NCI-H1092 (cell line): ENCODE data around the gene SLITRK1.

ENCODE experiments used
- DNase-seq: peaks from one replicate; lab custom pipeline; 2025; lab: John Stamatoyannopoulos, UW

SLITRK1 gene, protein sequence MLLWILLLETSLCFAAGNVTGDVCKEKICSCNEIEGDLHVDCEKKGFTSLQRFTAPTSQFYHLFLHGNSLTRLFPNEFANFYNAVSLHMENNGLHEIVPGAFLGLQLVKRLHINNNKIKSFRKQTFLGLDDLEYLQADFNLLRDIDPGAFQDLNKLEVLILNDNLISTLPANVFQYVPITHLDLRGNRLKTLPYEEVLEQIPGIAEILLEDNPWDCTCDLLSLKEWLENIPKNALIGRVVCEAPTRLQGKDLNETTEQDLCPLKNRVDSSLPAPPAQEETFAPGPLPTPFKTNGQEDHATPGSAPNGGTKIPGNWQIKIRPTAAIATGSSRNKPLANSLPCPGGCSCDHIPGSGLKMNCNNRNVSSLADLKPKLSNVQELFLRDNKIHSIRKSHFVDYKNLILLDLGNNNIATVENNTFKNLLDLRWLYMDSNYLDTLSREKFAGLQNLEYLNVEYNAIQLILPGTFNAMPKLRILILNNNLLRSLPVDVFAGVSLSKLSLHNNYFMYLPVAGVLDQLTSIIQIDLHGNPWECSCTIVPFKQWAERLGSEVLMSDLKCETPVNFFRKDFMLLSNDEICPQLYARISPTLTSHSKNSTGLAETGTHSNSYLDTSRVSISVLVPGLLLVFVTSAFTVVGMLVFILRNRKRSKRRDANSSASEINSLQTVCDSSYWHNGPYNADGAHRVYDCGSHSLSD

DNA sequence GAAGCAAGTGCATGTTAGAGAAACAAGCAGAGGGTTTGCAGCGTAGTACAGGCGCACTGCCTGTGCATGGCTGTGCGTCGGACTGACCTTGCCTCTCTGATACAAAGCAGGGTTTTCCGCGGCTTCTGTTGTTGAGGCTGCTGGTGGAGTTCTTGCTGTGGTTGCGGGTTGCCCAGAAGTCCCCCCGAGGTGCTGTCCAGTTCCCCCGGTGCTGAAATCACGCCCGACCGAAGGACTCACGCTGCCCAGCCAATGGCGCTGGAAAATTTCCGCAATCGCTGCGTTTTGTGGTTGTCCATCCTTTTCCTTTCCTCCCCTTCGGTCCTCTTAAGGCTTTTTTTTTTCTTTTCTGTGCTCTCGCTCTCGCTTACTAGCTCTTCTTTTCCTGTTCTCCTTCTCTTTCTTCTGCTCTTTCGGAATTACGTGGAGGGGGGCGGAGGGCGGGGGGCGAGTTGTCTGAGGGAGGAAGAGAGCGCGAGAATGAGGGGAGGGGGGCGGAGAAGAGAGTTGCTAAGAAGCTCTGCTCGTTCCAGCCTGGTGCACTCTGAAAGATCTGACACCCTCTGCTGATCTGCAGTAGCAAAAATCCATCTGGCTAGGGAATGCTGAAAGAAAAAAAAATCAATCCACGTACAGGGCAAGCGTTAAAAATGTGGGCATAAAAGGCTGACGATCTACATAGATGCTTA, at the start of gene SLITRK1:
Gene SLITRK1, minus strand, starts transcription at position 558 of the 689 bp plus-strand sequence. CDS start 967 bp downstream, outside the sequence.
- peak; percentile 43 for DNase-seq

DNA sequence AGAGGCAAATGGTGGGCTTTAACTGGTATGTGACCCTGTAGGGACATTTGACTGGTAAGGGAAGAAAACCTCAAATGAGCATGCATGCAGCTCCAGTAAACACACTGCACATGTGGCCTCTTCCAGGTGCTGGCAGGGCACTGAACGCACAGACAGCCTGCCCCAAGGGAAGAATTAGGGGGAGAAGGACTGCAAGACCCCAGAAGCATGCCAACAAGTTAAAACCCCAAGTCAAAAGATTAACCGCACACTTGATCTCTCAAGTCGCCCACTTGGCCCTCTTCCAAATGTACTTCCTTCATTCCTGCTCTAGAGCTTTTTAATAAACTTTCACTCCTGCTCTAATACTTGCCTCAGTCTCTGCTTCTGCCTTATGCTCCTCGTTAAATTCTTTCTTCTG, 46.9 kb upstream of the SLITRK1 start:
- DNase-seq, result no peak

DNA sequence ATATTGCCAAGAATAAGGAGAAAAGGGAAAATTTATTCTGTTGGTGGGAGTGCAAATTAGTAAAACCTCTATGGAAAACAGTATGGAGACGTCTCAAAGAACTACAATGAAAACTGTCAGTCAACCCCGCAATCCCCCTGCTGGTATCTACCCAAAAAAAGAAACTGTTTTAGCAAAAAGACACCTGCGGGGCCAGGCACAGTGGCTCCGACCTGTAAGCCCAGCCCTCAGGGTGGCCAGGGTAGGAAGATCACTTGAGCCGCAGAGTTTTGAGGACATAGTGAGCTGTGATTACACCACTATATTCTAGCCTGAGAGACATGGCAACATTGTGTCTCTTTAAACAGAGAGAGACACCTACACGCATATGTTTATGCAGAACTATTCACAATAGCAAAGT, 37.5 kb upstream of the SLITRK1 start:
- no peak for DNase-seq

DNA sequence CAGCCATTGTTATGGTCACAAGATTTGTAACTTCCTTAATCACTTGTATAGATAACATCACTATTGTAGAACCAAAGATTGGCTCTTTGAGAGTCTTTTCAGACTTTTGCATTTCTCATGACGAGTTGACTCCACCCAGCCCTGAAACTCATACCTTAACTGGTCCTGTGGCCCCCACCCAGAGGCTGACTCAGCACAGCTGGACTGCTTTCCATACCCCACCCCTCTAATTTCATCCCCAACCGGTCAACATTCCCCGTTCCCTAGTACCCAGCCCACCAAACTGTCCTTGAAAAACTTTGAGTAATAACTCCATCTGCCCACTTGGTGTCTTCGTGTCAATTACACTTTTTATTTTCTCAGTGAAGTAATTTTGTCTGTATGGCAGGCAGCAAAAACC, 32.1 kb upstream of the SLITRK1 start:
- no peak for DNase-seq

DNA sequence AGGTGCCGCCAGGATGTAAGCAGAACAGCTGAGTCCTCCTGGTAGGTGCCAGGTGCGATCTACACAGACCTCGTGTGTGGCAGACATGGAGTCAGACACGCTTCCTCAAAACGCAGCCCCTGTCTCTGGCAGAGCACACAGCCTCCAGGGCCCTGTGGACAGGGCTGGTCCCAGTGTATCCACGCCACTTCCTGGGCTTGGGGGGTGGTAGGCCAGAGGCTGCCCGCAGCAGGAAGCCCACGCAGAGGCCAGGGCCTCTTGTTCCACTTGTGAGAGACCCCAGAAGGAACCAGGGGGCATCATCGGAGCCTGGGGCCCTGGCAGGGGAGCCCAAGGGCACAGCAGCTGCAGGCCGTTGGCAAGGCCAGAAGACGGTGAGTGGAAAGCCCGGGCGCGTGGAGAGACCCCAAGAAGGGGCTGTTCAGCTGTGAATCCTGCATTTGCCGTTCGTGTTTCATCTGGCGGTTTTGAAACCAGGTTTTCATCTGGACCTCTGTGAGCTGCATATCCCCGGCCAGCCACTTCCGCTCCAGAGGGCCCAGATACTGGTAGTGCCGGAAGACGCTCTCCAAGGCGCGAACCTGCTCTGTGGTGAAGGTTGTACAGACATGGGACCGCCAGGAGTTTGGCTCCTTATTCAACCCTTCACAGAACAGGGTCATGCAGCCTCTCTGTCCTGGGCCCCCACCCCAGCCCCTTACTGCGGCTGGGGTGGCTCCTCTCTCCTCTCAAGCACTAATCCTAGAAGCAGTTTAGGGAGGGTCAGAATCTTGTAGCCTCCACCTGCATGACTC, 25.1 kb upstream of the SLITRK1 start:
- no peak for DNase-seq

DNA sequence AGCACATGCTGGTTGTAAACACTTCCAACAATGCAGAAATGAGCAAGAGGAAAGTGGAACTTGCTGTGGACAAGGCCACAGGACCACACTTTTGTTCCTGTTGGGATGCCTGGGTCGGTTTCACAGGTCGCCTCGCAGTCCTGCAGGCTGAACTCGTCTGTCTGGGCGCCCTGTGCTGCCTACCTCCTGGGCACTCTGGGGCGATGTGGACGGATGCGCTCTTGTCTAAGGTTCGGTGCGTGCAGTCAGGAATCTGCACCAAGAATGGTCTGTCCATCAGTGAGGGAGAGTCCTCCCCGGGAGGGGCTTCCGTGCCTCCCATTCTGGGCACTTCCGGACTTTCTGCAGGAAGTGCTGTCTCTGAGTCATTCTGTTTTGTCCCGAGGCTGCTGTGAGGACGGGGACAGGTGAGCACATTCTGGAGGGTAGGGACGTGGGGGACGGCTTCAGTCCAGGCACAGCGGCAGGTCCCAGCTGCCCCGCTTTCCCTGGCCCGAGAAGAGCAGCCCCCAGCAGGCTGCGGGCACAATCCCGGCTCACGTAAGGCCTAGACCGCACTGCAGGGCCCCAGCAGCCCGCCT, 24.1 kb upstream of the SLITRK1 start:
- no peak for DNase-seq

DNA sequence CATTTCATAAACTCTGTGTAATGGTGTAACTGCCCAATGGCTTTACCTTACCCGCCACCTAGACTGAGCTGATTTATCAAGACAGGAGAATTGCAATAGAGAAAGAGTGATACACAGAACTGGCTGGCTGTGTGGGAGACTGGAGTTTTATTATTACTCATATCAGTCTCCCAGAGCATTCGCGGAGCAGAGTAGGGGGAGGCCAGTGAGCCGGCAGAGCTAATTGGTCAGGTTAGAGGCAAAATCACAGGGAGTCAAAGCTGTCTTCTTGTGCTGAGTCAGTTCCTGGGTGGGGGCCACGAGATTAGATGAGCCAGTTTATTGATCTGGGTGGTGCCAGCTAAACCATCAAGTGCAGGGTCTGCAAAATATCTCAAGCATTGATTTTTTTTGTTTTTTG, 23.4 kb upstream of the SLITRK1 start:
- no peak for DNase-seq

DNA sequence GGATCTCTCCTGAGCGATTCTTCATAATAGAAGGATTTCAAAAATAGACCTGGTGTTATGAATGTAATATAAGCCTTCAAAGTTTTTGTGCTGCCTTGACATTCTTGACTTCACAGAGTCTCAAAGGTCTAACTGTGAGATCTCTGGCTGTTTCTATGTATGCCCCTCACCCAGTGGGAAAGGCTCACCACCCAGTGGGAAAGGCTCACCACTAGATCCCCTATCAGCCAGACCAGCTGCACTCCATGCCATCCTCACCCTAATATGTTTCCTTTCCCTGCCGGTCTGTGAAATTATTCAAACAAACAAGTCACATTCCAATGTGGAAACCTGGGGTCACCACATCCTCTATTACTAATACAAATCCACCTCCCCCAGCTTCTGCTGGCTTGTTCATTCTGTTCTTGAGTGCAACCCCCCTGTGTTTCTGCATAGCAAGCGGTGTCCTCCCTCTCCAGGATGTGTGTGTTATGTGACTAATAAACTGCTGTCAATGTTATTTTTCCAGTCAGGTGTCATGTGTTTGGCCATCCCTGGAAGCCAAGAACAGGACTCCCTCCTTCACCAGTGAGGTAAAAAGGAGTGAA, 13.8 kb upstream of the SLITRK1 start:
- DNase-seq, result no peak

DNA sequence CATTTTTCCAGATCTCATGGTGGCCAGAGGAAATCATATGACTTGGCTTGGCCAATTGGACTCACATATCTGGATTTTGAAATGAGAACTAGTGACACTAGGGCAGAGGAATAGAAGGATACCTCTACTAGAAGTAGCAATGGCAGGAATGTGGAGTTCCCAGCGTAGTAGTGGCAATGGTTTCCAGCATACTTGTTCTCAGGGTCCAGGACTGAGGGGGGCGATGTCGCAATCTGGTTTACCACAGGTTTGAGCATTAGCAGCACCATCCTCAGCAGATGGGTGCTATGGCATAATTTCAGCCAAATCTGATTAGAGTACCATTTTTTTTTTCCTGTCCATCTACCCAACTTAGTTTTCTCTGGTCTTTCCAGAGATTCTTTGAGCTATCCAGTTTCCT, 8.1 kb upstream of the SLITRK1 start:
- DNase-seq, result no peak

DNA sequence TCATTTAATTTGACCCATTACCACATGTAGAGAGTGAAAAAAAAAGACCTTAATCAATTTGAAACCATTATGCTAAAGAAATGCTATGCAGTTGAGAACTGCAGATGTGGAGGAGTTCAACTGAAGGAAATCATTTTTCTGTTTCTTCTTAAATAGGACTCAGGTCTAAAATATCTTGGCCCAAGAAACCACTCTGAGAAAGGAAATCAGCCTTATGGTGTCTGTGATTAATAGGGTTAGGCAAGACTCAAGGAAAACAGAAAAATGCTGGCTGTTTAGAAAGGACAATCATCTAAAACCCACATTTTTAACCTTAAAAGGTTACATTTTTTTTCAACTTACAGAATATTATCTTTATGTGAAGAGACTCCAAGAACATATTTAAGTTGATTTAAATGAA, 1.9 kb upstream of the SLITRK1 start:
- no peak for DNase-seq

DNA sequence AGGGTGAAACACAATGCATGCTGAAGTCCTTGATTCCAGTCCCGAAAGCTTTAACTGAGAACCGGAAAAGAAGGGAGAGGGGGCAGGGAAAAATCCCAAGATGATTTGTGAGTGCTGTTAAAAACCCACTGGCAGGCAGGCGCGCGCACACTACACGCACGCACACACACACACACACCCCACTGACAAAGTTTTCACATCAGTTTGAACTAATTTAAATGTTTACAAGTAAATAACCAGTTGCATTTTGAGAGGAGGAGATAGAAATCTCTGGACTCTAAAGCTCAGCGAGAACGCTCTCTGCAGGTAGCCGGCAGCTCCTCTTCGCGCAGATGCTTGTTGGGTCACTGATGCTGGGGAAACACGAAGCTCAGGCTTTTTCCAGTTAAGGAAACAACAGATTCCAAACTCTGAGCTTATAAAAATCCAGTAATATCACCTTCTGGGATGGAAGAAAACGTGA, 818 bp upstream of the SLITRK1 start:
- DNase-seq, result no peak

DNA sequence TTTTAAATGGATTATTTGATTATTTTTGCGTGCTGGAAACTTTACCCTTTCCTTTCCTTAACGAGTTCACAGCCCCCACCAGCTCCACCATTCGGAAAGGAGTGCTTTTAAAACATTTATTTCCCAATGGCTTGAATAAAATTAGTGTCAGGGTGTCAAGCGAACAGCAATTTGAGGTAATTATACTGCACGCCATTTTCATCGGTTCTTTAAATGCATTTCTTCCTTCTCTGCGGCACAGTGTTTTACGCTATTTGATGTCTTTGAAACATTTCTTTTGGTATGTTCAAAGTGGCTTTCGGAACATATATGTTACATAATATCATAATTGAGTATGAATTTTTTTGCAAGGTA, 309 bp upstream of the SLITRK1 start:
- DNase-seq, result no peak

DNA sequence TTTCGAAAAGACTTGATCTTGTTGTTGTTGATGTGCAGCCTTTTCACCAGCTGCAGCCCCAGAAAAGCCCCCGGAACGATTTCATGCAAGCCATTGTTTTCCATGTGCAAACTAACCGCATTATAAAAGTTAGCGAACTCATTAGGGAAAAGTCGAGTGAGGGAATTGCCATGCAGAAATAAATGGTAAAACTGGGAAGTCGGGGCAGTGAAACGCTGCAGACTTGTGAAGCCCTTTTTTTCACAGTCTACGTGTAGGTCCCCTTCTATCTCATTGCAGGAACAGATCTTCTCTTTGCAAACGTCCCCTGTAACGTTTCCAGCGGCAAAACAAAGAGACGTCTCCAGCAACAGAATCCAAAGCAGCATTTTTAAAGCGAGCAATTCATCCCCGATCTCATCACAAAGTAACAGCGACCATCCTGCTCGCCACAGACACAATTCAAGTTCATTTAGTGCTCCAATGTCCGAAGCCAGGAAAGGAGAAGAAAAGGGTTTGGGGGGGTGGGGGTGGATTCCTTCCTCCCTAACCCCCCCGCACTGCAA, 1.1 kb downstream of the SLITRK1 start:
- peak; percentile 5 for DNase-seq

DNA sequence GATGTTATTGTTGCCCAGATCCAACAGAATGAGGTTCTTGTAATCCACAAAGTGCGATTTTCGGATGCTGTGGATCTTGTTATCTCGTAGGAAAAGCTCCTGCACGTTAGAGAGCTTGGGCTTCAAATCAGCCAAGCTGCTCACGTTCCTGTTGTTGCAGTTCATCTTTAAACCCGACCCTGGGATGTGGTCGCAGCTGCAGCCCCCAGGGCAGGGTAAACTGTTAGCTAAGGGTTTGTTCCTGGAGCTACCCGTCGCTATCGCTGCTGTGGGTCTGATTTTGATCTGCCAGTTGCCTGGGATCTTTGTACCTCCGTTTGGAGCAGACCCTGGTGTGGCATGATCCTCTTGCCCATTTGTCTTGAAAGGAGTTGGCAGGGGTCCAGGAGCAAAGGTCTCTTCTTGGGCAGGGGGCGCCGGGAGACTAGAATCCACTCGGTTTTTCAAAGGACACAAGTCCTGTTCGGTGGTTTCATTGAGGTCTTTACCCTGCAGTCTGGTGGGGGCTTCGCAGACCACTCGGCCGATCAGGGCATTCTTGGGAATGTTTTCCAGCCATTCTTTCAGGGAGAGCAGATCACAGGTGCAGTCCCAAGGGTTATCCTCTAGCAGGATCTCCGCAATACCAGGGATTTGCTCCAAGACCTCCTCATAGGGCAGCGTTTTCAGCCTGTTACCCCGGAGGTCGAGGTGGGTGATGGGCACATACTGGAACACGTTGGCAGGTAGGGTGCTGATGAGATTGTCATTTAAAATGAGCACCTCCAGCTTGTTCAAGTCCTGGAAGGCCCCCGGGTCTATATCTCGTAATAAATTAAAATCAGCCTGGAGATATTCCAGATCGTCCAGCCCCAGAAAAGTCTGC, 1.8 kb downstream of the SLITRK1 start:
- DNase-seq, result peak; percentile 4

DNA sequence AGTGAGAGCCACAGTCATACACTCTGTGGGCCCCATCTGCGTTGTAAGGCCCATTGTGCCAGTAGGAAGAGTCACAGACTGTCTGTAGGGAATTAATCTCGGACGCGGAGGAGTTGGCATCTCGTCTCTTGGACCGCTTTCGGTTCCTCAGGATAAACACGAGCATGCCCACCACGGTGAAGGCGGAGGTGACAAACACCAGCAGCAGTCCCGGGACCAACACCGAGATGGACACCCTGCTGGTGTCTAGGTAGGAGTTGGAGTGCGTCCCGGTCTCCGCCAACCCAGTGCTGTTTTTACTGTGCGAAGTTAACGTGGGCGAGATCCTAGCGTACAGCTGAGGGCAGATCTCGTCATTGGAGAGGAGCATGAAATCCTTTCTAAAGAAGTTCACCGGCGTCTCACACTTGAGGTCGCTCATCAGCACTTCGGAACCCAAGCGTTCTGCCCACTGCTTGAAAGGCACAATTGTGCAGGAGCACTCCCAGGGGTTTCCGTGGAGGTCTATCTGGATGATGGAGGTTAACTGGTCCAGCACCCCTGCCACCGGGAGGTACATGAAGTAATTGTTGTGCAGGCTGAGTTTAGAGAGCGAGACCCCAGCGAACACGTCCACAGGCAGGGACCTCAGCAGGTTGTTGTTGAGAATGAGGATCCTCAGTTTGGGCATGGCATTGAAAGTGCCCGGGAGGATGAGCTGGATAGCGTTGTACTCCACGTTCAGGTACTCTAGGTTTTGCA, 2.7 kb downstream of the SLITRK1 start:
- DNase-seq, result no peak

DNA sequence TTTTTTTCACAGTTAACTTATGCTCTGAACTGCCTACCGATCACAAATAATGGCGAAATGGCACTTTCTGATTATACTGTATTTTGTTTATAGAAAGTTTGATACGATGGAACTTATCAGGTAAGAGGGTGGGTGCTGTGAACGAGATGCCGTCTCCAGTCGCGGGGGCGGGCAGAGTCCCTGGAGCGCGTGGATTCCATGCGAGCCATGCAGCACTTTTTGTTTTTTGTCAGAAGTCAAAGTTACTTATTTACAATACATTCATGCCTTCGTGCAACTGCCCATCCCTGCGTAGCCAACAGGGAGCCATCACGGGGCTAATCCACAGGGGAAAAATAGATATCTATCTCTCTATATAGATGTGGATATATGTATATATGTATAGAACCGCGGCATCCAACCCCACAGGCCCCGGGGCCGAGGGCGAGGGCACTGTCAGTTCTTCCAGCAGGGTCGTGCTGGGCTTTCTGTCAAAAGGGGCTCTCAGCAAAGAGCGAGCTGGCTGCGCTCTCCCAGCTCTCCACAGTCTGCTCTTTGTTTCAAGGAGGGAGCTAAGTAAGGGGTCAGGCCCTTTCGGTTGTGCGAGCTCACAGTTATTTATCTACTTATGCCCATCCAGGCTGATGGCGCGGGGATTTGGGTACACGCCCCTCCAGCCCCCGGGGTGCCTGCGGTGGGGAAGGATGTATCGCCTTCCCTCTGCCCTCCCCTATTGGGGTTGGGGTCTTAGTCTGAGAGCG, 3.4 kb downstream of the SLITRK1 start:
- DNase-seq, result no peak

DNA sequence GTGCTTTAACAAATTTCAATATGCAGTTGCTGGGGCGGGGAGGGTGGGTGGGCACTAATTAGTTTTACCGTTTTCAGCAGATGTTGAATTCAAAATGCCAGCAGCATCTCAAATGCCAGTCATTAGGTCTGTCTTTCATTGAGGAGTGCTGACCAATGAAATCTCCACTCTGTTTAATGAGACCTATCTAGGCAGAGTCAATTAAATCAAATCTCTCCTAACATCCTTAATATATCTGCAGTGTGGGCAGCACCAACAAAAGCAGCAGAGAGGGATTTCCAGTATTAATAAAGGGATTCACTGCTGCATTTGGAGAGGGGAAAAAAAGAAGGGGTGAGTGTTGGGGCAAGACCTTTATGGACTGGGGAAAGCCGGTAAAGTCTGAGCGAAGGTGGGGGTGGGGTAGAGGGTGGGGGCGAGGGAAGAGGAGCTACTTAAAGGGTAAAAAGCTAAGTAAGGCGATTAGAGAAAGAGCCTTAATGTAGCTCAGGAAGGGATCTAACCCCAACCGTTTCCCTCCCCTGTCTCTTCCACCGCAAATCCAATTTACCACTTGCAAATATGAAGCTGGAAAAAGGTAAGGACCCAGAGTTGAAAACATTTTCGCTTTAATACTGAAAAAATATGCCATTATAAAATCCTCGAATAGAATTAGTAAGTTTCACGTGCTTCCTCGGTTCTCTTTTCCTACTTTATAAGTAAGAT, 4.5 kb downstream of the SLITRK1 start:
- no peak for DNase-seq

DNA sequence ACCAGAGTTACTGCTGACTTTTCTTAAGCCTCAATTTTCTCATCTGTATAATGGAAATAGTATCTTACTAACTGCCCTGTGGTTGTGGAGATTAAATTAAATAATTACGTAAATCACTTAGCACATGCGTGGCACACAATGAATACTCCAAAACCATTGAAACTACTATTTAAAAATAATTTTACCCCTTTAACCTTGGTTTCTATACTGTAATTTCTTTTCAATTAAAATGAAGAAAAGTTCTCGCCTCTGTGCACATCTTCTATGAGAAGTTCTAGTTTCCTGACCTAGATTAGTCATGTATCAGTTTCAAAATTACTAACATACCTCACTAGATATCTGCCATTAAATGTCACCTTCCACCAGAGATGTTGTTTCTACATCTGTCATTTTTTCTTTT, 5.7 kb downstream of the SLITRK1 start:
- DNase-seq, result no peak
